NCI-H2196 treated with DMSO at 0.1 percent for 48 hours (cell line): ENCODE data around the gene PFKFB3.

Experiments used
- DNase-seq: peaks from one replicate; lab custom pipeline; 2025; ENCODE audit not compliant: unreplicated experiment; lab: John Stamatoyannopoulos, UW

The PFKFB3 gene

GRCh38 chr10:6300106-6300783 lies 97.5 kb downstream of the PFKFB3 start:
- no peak for DNase-seq

GRCh38 chr10:6300784-6301460 lies 98.2 kb downstream of the PFKFB3 start:
- no peak for DNase-seq

DNA sequence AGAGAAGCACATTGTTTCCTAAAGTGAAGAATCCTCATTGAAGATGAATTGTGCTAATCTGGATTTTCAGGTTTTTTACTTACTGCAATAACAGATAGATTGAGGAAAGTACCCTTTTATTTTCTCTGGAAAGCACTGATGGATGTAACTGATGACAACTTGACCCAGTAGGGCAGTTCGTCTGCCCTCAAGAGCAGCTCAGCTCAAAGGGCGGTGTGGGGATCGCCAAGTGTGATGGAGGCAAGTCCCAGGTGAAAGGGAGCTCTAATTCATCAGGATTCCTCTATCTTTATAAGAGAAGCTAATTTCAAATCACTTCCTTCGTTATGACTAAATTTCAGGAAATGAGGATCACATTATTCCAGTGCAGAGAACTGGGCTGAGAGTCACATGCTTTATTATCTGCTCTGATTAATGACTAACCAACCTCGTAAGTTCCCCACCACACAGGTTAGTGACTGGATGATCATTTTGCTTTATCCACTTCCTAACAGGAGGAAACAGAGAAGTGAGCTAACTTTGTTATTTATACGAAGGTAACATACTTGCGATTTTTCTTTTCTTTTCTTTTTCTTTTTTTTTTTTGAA lies 98.8 kb downstream of the PFKFB3 start:
- no peak for DNase-seq
